Neutrophil (primary cell): ENCODE measurements around the gene BPTF.
A peak's percentile ranks its signal among the peaks of the same experiment; 100 is the strongest.
"Not testable (repeated sequence)": the region's sequence is repeated elsewhere in the genome, so short reads cannot be mapped to it uniquely, and the experiment has no call there.

Experiments
- H3K27ac ChIP-seq: fragments of 200-600 bp; sonication (generic); 2 replicates; pipeline ENCODE4 v1.5.1; 2016; ENCODE audit warnings: mild to moderate bottlenecking, moderate library complexity
- H3K27me3 ChIP-seq: fragments of 200-600 bp; sonication (generic); 2 replicates; pipeline ENCODE4 v1.6.0; 2016; ENCODE audit warnings: mild to moderate bottlenecking
- H3K36me3 ChIP-seq: fragments of 200-600 bp; sonication (generic); 2 replicates; pipeline ENCODE4 v1.5.1; 2017
- H3K4me1 ChIP-seq, 2 experiments: fragments of 200-600 bp in 1 of 2; sonication (generic) in 1 of 2; 1 replicate in 1 of 2; 2 replicates in 1 of 2; pipeline versions ENCODE4 v1.5.1 to v1.6.1; 2013 to 2016; ENCODE audit warnings: low read depth in 1 of 2, low read length in 1 of 2, mild to moderate bottlenecking in 1 of 2, moderate library complexity in 1 of 2; ENCODE audit not compliant: control insufficient read depth in 1 of 2, insufficient read depth in 1 of 2
- H3K4me3 ChIP-seq, 2 experiments: fragments of 200-600 bp in 1 of 2; sonication (generic) in 1 of 2; 1 replicate in 1 of 2; 2 replicates in 1 of 2; pipeline ENCODE4 v1.5.1; 2013 to 2016; ENCODE audit warnings: low read depth in 1 of 2, low read length in 1 of 2, mild to moderate bottlenecking in 1 of 2, moderate library complexity in 1 of 2
- H3K9me3 ChIP-seq: fragments of 200-600 bp; sonication (generic); 2 replicates; pipeline ENCODE4 v1.5.1; 2016
- CTCF ChIP-seq: fragments of 200-600 bp; sonication (generic); IDR thresholded peaks from 2 replicates; pipeline ENCODE4 v1.5.1; 2016; ENCODE audit warnings: antibody characterized with exemption

Gene BPTF

DNA sequence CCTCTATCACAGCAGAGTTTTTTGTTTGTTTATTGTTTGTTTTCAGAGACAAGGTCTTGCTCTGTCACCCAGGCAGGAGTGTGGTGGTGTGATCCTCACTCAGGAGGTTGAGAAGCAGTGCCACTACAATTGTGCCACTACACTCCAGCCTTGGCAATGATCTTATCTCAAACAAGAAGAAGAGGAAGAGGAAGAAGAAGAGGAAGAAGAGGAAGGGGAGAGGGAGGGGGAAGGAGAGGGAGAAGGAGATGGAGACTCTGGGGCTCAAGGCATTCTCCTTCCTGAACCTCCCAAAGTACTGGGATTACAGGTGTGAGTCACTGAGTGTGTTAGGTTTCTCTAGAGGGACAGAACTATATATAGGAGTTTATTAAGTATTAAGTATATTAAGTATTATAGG, 188.1 kb downstream of the BPTF start:
- no peak overlapping the region for H3K27ac ChIP-seq
- no peaks in the 10 kb centered on the region for H3K27me3 ChIP-seq
- H3K4me3 ChIP-seq: no peak overlapping the region
- no peaks in the 10 kb centered on the region for H3K9me3 ChIP-seq
- H3K4me1 ChIP-seq: peaks cover 4% of the 10 kb centered on the region in 2 experiments
- TF ChIP-seq CTCF: no peak
- no peaks in the 10 kb centered on the region for H3K36me3 ChIP-seq

DNA sequence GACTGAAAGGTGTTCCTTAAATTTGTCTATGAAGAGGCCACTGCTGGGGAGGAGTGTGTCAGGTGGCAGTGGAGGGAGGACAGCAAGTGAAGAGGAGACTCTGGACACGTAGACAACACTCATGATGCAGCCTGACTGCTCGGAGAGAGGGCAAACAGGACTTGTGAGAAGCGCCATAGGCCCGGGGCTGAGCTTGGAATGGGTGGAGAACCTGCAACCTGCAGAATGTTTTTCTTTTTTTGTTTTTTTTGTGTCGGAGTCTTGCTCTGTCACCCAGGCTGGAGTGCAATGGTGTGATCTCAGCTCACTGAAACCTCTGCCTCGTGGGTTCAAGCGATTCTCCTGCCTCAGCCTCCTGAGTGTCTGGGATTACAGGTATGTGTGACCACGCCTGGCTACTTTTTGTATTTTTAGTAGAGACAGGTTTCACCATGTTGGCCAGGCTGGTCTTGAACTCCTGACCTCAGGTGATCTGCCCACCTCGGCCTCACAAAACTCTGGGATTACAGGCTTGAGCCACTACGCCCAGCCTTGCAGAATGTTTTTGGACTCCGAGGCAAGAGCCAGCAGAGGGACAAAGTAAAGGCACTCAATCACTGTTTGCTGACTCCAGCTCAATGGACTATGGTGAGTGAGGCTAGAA, 189.9 kb downstream of the BPTF start:
- Histone ChIP-seq H3K27ac (no peak overlapping the region), H3K36me3 (no peaks in the 10 kb centered on the region), H3K4me1 (peaks cover 13% of the 10 kb centered on the region in 2 experiments), H3K9me3 (no peaks in the 10 kb centered on the region), H3K4me3 (no peak overlapping the region), H3K27me3 (no peaks in the 10 kb centered on the region)
- no peak for TF ChIP-seq CTCF

DNA sequence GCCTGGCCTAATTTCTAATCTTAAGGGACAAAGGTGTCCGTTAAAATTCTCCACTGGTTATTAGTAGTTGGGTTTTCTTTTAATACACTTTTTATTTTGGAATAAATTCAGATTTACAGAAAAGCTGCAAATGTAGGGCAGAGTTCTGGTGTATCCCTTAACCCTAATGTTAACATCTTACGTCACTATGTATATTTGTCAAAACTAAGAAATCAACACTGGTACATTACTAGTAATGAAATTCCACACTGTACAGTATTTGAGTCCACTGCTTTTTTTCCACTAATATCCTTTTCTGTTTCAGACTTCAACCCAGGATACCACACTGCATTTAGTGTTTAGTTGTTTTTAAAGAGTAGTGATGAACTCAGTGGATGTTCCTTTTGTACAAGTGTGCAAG, 191.5 kb downstream of the BPTF start:
- no peak for TF ChIP-seq CTCF
- Histone ChIP-seq H3K9me3 (no peaks in the 10 kb centered on the region), H3K27ac (no peak overlapping the region), H3K27me3 (no peaks in the 10 kb centered on the region), H3K36me3 (no peaks in the 10 kb centered on the region), H3K4me3 (no peak overlapping the region), H3K4me1 (peaks cover 13% of the 10 kb centered on the region in 2 experiments)

GRCh38 chr17:68018493-68018892, 193.2 kb downstream of the BPTF start:
- H3K27ac ChIP-seq, H3K4me3 ChIP-seq, H3K36me3 ChIP-seq, H3K9me3 ChIP-seq, H3K27me3 ChIP-seq: not testable (repeated sequence)
- peaks cover 13% of the 10 kb centered on the region in 2 experiments for H3K4me1 ChIP-seq

- Histone ChIP-seq H3K27ac (no peak overlapping the region), H3K4me3 (peak overlapping the region; percentile 52 to 59), H3K4me1 (peaks cover 13% of the 10 kb centered on the region in 2 experiments), H3K27me3 (no peaks in the 10 kb centered on the region), H3K9me3 (no peaks in the 10 kb centered on the region), H3K36me3 (no peaks in the 10 kb centered on the region)
- TF ChIP-seq CTCF: no peak
These were observed 194.0 kb downstream of the BPTF start for GRCh38 chr17:68019336-68019674.

DNA sequence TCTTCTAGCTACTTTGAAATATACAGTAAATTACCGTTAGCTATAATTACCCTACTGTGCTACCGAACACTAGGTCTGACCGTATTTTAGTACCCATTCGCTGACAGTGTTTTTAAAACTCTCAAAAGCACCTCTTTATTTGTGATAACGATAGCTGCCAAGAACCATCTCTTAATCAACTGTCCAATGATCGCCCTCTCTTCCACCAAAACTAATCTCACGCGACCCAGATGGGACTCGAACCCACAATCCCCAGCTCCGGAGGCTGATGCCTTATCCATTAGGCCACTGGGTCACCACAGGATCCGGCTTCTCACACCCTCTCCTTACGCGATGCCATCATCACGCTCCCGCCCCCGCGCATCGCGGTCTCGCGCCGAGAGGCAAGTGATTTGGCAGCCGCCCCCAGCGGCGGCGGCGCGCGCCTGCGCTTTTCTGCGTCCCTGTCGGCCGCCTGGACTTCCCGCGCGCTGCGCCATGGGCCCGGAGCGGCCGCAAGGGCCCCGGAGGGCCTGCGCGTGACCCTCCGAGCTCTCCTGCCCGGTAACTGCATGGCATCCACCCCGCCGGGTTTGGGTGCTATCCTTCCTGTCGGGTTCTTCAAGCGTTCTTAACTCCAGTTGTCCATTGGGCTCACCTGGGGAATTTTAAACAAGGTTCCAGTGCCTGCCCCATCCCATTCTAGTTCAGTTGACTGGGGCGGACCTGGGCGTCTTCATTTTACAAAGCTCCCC, 194.5 kb downstream of the BPTF start:
- Histone ChIP-seq H3K27me3 (no peaks in the 10 kb centered on the region), H3K4me3 (peak overlapping the region; percentile 52 to 59), H3K9me3 (no peaks in the 10 kb centered on the region), H3K4me1 (peaks cover 13% of the 10 kb centered on the region in 2 experiments), H3K27ac (peak overlapping the region; percentile 11), H3K36me3 (no peaks in the 10 kb centered on the region)
- peak; percentile 55 for TF ChIP-seq CTCF
